ENCODE results near the gene CLCN2. TPM values are rescaled to one million over a fixed set of nuclear protein-coding genes. Genes with fewer than 3 reads are reported as not detected.

Gene CLCN2
- total RNA-seq, 1 experiment from 2014 or later: 23.0 TPM

DNA sequence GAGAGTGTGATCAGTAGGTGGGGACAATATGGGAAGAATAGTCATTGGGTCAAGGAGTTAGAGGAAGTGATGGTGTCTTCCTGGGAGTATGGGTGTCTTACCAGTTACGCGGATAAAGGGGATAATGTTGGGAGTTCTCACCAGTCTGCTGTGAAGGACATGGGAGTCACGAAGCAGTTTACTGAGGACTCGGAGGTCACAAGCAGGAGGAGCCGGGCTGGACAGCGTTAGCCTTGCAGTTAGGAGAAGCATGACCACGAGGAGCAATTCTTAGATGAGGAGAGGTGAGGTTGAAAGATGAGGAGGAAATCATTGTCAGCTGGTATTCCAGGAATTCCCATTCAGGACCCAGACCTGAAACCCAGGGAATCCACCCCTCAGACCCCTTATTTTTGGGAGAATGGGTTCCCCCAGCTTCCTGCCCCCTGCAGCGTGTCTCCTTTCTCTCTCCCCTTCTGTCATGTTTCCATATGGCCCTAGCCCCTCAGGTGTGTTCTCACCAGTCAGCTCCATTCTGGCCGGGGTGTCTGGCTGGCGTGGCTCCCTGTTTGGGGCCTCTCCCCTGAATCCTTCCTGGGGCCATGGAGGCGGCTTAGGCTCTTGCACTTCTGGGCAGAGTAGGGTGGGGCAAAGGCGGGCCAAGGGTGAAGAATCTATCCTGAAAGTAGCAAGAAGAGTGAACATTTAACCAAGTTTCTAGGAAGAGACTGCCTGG, 14.5 kb upstream of the CLCN2 start:
- H3K27me3 ChIP-seq (replicated peaks; ENCODE audit: control insufficient read depth, insufficient read depth, low read length): no peaks in the 10 kb centered on the region
- no TSS peak for BruUV-seq (replicated peaks)

DNA sequence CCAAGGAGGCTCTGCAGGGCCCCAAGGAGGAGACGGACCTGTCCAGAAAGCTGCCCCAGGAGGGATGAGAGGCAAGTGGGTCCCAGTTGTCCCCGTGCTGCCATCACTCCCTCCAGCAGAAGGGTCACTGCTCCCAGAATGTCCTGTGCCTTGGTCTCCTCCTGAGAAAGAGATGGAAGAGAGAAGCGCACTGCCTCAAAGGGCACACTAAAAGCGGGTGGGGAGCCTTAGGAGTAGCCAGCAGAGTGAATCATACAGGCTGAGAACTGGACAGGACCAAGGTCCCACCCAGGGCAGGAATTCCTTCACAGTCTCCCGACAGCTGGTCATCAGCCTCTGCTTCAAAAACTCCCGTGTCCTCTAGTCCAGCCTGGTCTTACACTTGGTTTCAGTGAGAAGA, 12.0 kb upstream of the CLCN2 start:
- no peak for DNase-seq
- Mint-ChIP-seq H3K4me1 (ENCODE audit: low read depth, unreplicated experiment) (peaks cover 7% of the 10 kb centered on the region), H3K27me3 (ENCODE audit: insufficient read depth, unreplicated experiment) (no peaks in the 10 kb centered on the region), H3K9me3 (ENCODE audit: unreplicated experiment) (no peaks in the 10 kb centered on the region), H3K36me3 (ENCODE audit: insufficient read depth, unreplicated experiment) (peaks cover 14% of the 10 kb centered on the region), H3K4me3 (ENCODE audit: unreplicated experiment) (no peak overlapping the region), H3K27ac (ENCODE audit: unreplicated experiment) (no peak overlapping the region)
- Histone ChIP-seq H3K4me3 (ENCODE audit: low read depth, low read length) (no peak overlapping the region), H3K4me1 (peaks cover 9% of the 10 kb centered on the region), H3K36me3 (ENCODE audit: control insufficient read depth, insufficient read depth, low read length) (no peaks in the 10 kb centered on the region; the same call in 1 of the 2 replicates), H3K27me3 (replicated peaks; ENCODE audit: control insufficient read depth, insufficient read depth, low read length) (no peaks in the 10 kb centered on the region), H3K9me3 (no peaks in the 10 kb centered on the region)
- TF ChIP-seq, protein P1, sequence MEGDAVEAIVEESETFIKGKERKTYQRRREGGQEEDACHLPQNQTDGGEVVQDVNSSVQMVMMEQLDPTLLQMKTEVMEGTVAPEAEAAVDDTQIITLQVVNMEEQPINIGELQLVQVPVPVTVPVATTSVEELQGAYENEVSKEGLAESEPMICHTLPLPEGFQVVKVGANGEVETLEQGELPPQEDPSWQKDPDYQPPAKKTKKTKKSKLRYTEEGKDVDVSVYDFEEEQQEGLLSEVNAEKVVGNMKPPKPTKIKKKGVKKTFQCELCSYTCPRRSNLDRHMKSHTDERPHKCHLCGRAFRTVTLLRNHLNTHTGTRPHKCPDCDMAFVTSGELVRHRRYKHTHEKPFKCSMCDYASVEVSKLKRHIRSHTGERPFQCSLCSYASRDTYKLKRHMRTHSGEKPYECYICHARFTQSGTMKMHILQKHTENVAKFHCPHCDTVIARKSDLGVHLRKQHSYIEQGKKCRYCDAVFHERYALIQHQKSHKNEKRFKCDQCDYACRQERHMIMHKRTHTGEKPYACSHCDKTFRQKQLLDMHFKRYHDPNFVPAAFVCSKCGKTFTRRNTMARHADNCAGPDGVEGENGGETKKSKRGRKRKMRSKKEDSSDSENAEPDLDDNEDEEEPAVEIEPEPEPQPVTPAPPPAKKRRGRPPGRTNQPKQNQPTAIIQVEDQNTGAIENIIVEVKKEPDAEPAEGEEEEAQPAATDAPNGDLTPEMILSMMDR (IDR thresholded peaks at IDR 0.05; ENCODE audit: insufficient read depth in 1 of 2, low read depth in 1 of 2, low read length in 1 of 2, severe bottlenecking in 1 of 2, unreplicated experiment in 1 of 2): no peak
- BruUV-seq (replicated peaks): no TSS peak
- intact Hi-C loops (cut with micrococcal nuclease; ENCODE audit: unreplicated experiment): no loop called here
- POLR2A ChIA-PET: no interaction called here
- CTCF ChIA-PET: interaction anchor here (2.5 kb wide), 1 partner anchor 169 kb away, joined by 71 read pairs; no protein-coding TSS in a partner anchor

More for the DNA sequence above, 14.5 kb upstream of the CLCN2 start:
- Mint-ChIP-seq H3K27me3 (ENCODE audit: insufficient read depth, unreplicated experiment) (no peaks in the 10 kb centered on the region), H3K27ac (ENCODE audit: unreplicated experiment) (no peak overlapping the region), H3K9me3 (ENCODE audit: unreplicated experiment) (no peaks in the 10 kb centered on the region), H3K4me1 (ENCODE audit: low read depth, unreplicated experiment) (peaks cover 18% of the 10 kb centered on the region), H3K4me3 (ENCODE audit: unreplicated experiment) (no peak overlapping the region), H3K36me3 (ENCODE audit: insufficient read depth, unreplicated experiment) (no peaks in the 10 kb centered on the region)
- Histone ChIP-seq H3K36me3 (ENCODE audit: control insufficient read depth, insufficient read depth, low read length) (no peaks in the 10 kb centered on the region; the same call in 1 of the 2 replicates), H3K4me3 (ENCODE audit: low read depth, low read length) (no peak overlapping the region), H3K9me3 (no peaks in the 10 kb centered on the region), H3K4me1 (peaks cover 22% of the 10 kb centered on the region)
- DNase-seq: no peak
- TF ChIP-seq, protein P1 (IDR thresholded peaks at IDR 0.05; ENCODE audit: insufficient read depth in 1 of 2, low read depth in 1 of 2, low read length in 1 of 2, severe bottlenecking in 1 of 2, unreplicated experiment in 1 of 2): no peak
- POLR2A ChIA-PET: no interaction called here
- CTCF ChIA-PET: interaction anchor here (0.6 kb wide), 1 partner anchor 10 kb away, joined by 3 read pairs; no protein-coding TSS in a partner anchor
- intact Hi-C loops (cut with micrococcal nuclease; ENCODE audit: unreplicated experiment): no loop called here

DNA sequence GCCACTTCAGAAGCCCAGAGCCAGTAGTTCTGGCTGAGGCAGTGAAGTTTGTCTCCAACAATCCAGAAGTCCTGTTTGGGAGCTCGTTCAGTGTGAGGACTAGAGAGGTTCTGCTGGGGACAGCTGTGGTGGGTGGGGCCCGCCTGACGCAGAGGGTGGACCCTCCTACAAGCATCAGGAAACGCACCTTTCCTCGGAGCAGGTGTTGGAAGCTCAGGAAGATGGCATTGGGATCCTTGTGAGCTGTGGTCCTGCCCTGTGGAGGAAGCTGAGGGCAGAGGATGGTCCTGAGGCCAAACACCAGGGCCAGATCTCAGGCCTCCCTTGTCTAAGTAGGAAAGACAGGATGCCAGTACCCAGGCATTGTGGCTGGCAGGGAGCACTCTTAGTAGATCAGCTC, 11.5 kb upstream of the CLCN2 start:
- ChIA-PET CTCF (interaction anchor here (1.9 to 2.5 kb wide), 2 partner anchors 141 to 170 kb away, joined by 71 to 117 read pairs; no protein-coding TSS in a partner anchor), POLR2A (no interaction called here)
- Histone ChIP-seq H3K4me1 (peaks cover 6% of the 10 kb centered on the region; the same call in 1 of the 2 replicates), H3K36me3 (ENCODE audit: control insufficient read depth, insufficient read depth, low read length) (no peaks in the 10 kb centered on the region; the same call in 1 of the 2 replicates), H3K4me3 (ENCODE audit: low read depth, low read length) (no peak overlapping the region), H3K9me3 (no peaks in the 10 kb centered on the region), H3K27me3 (replicated peaks; ENCODE audit: control insufficient read depth, insufficient read depth, low read length) (no peaks in the 10 kb centered on the region)
- no TSS peak for BruUV-seq (replicated peaks)
- Mint-ChIP-seq H3K4me1 (ENCODE audit: low read depth, unreplicated experiment) (peaks cover 7% of the 10 kb centered on the region), H3K27me3 (ENCODE audit: insufficient read depth, unreplicated experiment) (no peaks in the 10 kb centered on the region), H3K36me3 (ENCODE audit: insufficient read depth, unreplicated experiment) (peaks cover 18% of the 10 kb centered on the region), H3K9me3 (ENCODE audit: unreplicated experiment) (no peaks in the 10 kb centered on the region), H3K27ac (ENCODE audit: unreplicated experiment) (no peak overlapping the region), H3K4me3 (ENCODE audit: unreplicated experiment) (no peak overlapping the region)
- TF ChIP-seq, protein P1 (IDR thresholded peaks at IDR 0.05; ENCODE audit: insufficient read depth in 1 of 2, low read depth in 1 of 2, low read length in 1 of 2, severe bottlenecking in 1 of 2, unreplicated experiment in 1 of 2): no peak
- DNase-seq: no peak
- intact Hi-C loops (cut with micrococcal nuclease; ENCODE audit: unreplicated experiment): no loop called here

Data from Caco-2 (cell line).